ENCODE measurements around the gene PHACTR4. TPM values are rescaled to one million over a fixed set of nuclear protein-coding genes. Genes with fewer than 3 reads are reported as not detected.

The PHACTR4 gene
- total and polyA plus RNA-seq, 2 of the 13 experiments (the other 11 are each of a cell fraction or from before 2014, with no cell fraction given): 13.9 to 17.1 TPM

- no peak; the same call in 1 of the 2 replicates for TF ChIP-seq HNF1B (CRISPR knock-in tag; IDR thresholded peaks at IDR 0.05)
- no peak for TF ChIP-seq JUND (CRISPR knock-in tag; IDR thresholded peaks at IDR 0.05)
- TF ChIP-seq AGO1 (IDR thresholded peaks at IDR 0.05; ENCODE audit: low read depth, low read length, poor library complexity, severe bottlenecking): peak; percentile 48
- TF ChIP-seq ZNF670 (CRISPR knock-in tag; IDR thresholded peaks at IDR 0.05; ENCODE audit: borderline replicate concordance): peak; percentile 67; the same call in 1 of the 2 replicates
- TF ChIP-seq ZNF792 (CRISPR knock-in tag; IDR thresholded peaks at IDR 0.05): peak; percentile 72; the same call in 1 of the 2 replicates
- 0 out of 2 replicates have a peak, but pooled peaks have one; percentile 13 for TF ChIP-seq CEBPG (CRISPR knock-in tag; IDR thresholded peaks at IDR 0.05)
- TF ChIP-seq ZFP91 (CRISPR knock-in tag; IDR thresholded peaks at IDR 0.05; ENCODE audit: borderline replicate concordance): peak; percentile 88; the same call in 1 of the 2 replicates
- 0 out of 2 replicates have a peak, but pooled peaks have one; percentile 65 for TF ChIP-seq CC2D1A (CRISPR knock-in tag; IDR thresholded peaks at IDR 0.05)
- TF ChIP-seq SAP130 (CRISPR knock-in tag; IDR thresholded peaks at IDR 0.05; ENCODE audit: low read depth): peak; percentile 81
- TF ChIP-seq ZNF550 (CRISPR knock-in tag; IDR thresholded peaks at IDR 0.05; ENCODE audit: borderline replicate concordance): no peak
- TF ChIP-seq ZNF337 (CRISPR knock-in tag; IDR thresholded peaks at IDR 0.05; ENCODE audit: borderline replicate concordance, low read depth): no peak
- 0 out of 2 replicates have a peak, but pooled peaks have one; percentile 54 for TF ChIP-seq POGZ (CRISPR knock-in tag; IDR thresholded peaks at IDR 0.05)
- 0 out of 2 replicates have a peak, but pooled peaks have one; percentile 16 for TF ChIP-seq SOX13 (IDR thresholded peaks at IDR 0.05)
- no peak; a peak in 2 of 4 replicates for TF ChIP-seq SOX13 (CRISPR knock-in tag; conservative IDR thresholded peaks at IDR 0.05 in 1 of 2, IDR thresholded peaks at IDR 0.05 in 1 of 2)
- peak; percentile 54; the same call in 1 of the 2 replicates for TF ChIP-seq ZBTB38 (CRISPR knock-in tag; IDR thresholded peaks at IDR 0.05)
- peak; percentile 72; the same call in 1 of the 2 replicates for TF ChIP-seq GFI1 (CRISPR knock-in tag; IDR thresholded peaks at IDR 0.05; ENCODE audit: borderline replicate concordance)
- no peak for TF ChIP-seq HOXA7 (CRISPR knock-in tag; IDR thresholded peaks at IDR 0.05)
- TF ChIP-seq ZNF530 (CRISPR knock-in tag; IDR thresholded peaks at IDR 0.05; ENCODE audit: low read depth): no peak
- TF ChIP-seq ZBTB20 (CRISPR knock-in tag; IDR thresholded peaks at IDR 0.05; ENCODE audit: borderline replicate concordance, low read depth): 0 out of 2 replicates have a peak, but pooled peaks have one; percentile 22
- peak; percentile 87 for TF ChIP-seq DR1 (CRISPR knock-in tag; IDR thresholded peaks at IDR 0.05)
- 0 out of 2 replicates have a peak, but pooled peaks have one; percentile 4 for TF ChIP-seq CEBPB (IDR thresholded peaks at IDR 0.05; ENCODE audit: borderline replicate concordance, low read depth, low read length)
- no peak for TF ChIP-seq ZNF546 (CRISPR knock-in tag; conservative IDR thresholded peaks at IDR 0.05)
- TF ChIP-seq, protein P1, sequence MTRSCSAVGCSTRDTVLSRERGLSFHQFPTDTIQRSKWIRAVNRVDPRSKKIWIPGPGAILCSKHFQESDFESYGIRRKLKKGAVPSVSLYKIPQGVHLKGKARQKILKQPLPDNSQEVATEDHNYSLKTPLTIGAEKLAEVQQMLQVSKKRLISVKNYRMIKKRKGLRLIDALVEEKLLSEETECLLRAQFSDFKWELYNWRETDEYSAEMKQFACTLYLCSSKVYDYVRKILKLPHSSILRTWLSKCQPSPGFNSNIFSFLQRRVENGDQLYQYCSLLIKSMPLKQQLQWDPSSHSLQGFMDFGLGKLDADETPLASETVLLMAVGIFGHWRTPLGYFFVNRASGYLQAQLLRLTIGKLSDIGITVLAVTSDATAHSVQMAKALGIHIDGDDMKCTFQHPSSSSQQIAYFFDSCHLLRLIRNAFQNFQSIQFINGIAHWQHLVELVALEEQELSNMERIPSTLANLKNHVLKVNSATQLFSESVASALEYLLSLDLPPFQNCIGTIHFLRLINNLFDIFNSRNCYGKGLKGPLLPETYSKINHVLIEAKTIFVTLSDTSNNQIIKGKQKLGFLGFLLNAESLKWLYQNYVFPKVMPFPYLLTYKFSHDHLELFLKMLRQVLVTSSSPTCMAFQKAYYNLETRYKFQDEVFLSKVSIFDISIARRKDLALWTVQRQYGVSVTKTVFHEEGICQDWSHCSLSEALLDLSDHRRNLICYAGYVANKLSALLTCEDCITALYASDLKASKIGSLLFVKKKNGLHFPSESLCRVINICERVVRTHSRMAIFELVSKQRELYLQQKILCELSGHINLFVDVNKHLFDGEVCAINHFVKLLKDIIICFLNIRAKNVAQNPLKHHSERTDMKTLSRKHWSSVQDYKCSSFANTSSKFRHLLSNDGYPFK (CRISPR knock-in tag; IDR thresholded peaks at IDR 0.05; ENCODE audit: borderline replicate concordance): peak; percentile 80
These were observed at the start of gene PHACTR4 (continued) for GRCh38 chr1:28369371-28370238.
